C4-2B (cell line): ENCODE results near the gene NECTIN1.
A peak's percentile ranks its signal among the peaks of the same experiment; 100 is the strongest.

Source experiments
- H3K27ac ChIP-seq: fragments of 450-650 bp; 2 replicates; pipeline ENCODE4 v1.5.1; 2017
- CTCF ChIP-seq: fragments of 450-650 bp; conservative IDR thresholded peaks from 2 replicates; pipeline ENCODE4 v1.5.1; 2017; ENCODE audit warnings: mild to moderate bottlenecking
- ZFX ChIP-seq: fragments of 450-650 bp; IDR thresholded peaks from 2 replicates; pipeline ENCODE4 v1.6.1; 2017

The NECTIN1 gene

GRCh38 chr11:119739021-119739703 is 10.2 kb upstream of the NECTIN1 start:
- no peak overlapping the region for H3K27ac ChIP-seq
- TF ChIP-seq CTCF (no peak), ZFX (no peak)

GRCh38 chr11:119738059-119738439 is 9.0 kb upstream of the NECTIN1 start:
- no peak overlapping the region for H3K27ac ChIP-seq
- no peak for TF ChIP-seq ZFX
- no peak for TF ChIP-seq CTCF

- no peak overlapping the region for H3K27ac ChIP-seq
- TF ChIP-seq ZFX, result no peak
- TF ChIP-seq CTCF, result no peak
Measured at GRCh38 chr11:119737366-119738058, 8.5 kb upstream of the NECTIN1 start.

- TF ChIP-seq ZFX, result no peak
- no peak for TF ChIP-seq CTCF
- no peak overlapping the region for H3K27ac ChIP-seq
Measured at GRCh38 chr11:119734788-119735187, 5.8 kb upstream of the NECTIN1 start.

GRCh38 chr11:119730789-119731386 is 1.9 kb upstream of the NECTIN1 start:
- TF ChIP-seq ZFX, result no peak
- TF ChIP-seq CTCF, result no peak
- H3K27ac ChIP-seq, result peak overlapping the region; percentile 96

- TF ChIP-seq CTCF (no peak), ZFX (no peak)
- peak overlapping the region; percentile 96 for H3K27ac ChIP-seq
Measured at GRCh38 chr11:119729951-119730613, 1.1 kb upstream of the NECTIN1 start.

- TF ChIP-seq ZFX (no peak), CTCF (no peak; the same call in none of the 2 replicates)
- H3K27ac ChIP-seq, result peak overlapping the region; percentile 96
Measured at GRCh38 chr11:119729581-119729927, 554 bp upstream of the NECTIN1 start.
